HepG2 (cell line): Measurements from ENCODE around the gene ERV3-1.

Experiments
- BCLAF1 ChIP-seq: fragments of 450-650 bp; IDR thresholded peaks from 2 replicates; pipeline ENCODE4 v1.6.1; 2017; ENCODE audit warnings: mild to moderate bottlenecking
- CHD4 ChIP-seq: fragments of 200-600 bp; sonication (generic); IDR thresholded peaks from 2 replicates; pipeline ENCODE4 v1.7.0; 2017; ENCODE audit warnings: mild to moderate bottlenecking, low read length, borderline replicate concordance
- NFE2L1 ChIP-seq: sonication (generic); formaldehyde crosslinking; IDR thresholded peaks from 2 replicates; pipeline ENCODE4 v1.4.0; 2020; ENCODE audit warnings: missing genetic modification reagents, mild to moderate bottlenecking, borderline replicate concordance
- NR0B2 ChIP-seq: sonication (generic); formaldehyde crosslinking; IDR thresholded peaks from 2 replicates; pipeline ENCODE4 v1.4.0; 2020; ENCODE audit warnings: mild to moderate bottlenecking, missing genetic modification reagents
- NR2F6 ChIP-seq, 2 experiments: IDR thresholded peaks; 2 replicates each; pipeline ENCODE4 v1.6.1; 2016; ENCODE audit warnings: antibody characterized with exemption in 1 of 2, mild to moderate bottlenecking in 1 of 2
- RAD51 ChIP-seq: fragments of 450-650 bp; IDR thresholded peaks from 2 replicates; pipeline ENCODE4 v1.6.1; 2016; ENCODE audit warnings: borderline replicate concordance
- ZNF263 ChIP-seq: sonication (generic); formaldehyde crosslinking; IDR thresholded peaks from 2 replicates; pipeline ENCODE4 v1.4.0; 2020; ENCODE audit warnings: missing genetic modification reagents
- ZNF720 ChIP-seq: sonication (generic); formaldehyde crosslinking; IDR thresholded peaks from 2 replicates; pipeline ENCODE4 v1.4.0; 2020; ENCODE audit warnings: missing genetic modification reagents
- TF ChIP-seq, protein P1 (sequence below): sonication (generic); formaldehyde crosslinking; IDR thresholded peaks from 2 replicates; pipeline ENCODE4 v1.9.0; 2021; ENCODE audit warnings: missing genetic modification reagents, borderline replicate concordance
- TF ChIP-seq, protein P2 (sequence below): sonication (generic); formaldehyde crosslinking; IDR thresholded peaks from 2 replicates; pipeline ENCODE4 v1.5.0; 2020; ENCODE audit warnings: mild to moderate bottlenecking, missing genetic modification reagents, moderate library complexity

DNA sequence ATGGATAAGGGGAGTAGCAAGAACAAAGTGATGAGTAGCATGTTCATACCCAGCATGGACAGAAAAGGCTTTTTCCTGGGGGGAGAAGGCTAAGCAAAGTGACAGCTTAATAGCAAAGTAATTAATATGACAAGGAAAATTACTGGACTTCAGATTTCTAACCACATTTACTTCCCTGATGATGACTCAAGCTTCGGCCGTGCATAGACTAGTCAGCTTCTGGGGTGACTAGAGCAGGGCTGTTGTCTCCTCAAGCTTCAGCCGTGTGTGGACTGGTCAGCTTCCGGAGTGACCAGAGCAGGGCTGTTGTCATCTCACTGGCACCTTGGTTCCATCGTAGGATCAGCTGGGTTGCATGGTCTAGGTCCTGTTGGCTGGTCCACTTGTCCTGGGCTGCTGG is 13.5 kb downstream of the ERV3-1 start:
- TF ChIP-seq, protein P1, sequence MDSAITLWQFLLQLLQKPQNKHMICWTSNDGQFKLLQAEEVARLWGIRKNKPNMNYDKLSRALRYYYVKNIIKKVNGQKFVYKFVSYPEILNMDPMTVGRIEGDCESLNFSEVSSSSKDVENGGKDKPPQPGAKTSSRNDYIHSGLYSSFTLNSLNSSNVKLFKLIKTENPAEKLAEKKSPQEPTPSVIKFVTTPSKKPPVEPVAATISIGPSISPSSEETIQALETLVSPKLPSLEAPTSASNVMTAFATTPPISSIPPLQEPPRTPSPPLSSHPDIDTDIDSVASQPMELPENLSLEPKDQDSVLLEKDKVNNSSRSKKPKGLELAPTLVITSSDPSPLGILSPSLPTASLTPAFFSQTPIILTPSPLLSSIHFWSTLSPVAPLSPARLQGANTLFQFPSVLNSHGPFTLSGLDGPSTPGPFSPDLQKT, result no peak
- TF ChIP-seq BCLAF1 (no peak), RAD51 (no peak), ZNF720 (CRISPR knock-in tag) (no peak), ZNF263 (no peak), NR0B2 (CRISPR knock-in tag) (no peak), NR2F6 (IDR thresholded peaks at IDR 0.05) (no peak), NR2F6 (CRISPR knock-in tag; IDR thresholded peaks at IDR 0.05) (no peak), NFE2L1 (no peak), CHD4 (no peak)
- TF ChIP-seq, protein P2, sequence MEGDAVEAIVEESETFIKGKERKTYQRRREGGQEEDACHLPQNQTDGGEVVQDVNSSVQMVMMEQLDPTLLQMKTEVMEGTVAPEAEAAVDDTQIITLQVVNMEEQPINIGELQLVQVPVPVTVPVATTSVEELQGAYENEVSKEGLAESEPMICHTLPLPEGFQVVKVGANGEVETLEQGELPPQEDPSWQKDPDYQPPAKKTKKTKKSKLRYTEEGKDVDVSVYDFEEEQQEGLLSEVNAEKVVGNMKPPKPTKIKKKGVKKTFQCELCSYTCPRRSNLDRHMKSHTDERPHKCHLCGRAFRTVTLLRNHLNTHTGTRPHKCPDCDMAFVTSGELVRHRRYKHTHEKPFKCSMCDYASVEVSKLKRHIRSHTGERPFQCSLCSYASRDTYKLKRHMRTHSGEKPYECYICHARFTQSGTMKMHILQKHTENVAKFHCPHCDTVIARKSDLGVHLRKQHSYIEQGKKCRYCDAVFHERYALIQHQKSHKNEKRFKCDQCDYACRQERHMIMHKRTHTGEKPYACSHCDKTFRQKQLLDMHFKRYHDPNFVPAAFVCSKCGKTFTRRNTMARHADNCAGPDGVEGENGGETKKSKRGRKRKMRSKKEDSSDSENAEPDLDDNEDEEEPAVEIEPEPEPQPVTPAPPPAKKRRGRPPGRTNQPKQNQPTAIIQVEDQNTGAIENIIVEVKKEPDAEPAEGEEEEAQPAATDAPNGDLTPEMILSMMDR (CRISPR knock-in tag), result no peak
